ENCODE data around the gene FEM1B. TPM values are rescaled to one million over a fixed set of nuclear protein-coding genes. Genes with fewer than 3 reads are reported as not detected.
A peak's percentile ranks its signal among the peaks of the same experiment; 100 is the strongest.

The FEM1B gene
- total and polyA plus RNA-seq, 7 donors, result 23.5 to 188 (median 69.3) TPM

- intact Hi-C loops (cut with DNase I), result no loop called here
- Histone ChIP-seq H3K27me3 (ENCODE audit: insufficient read depth in 3 of 3, low read length in 2 of 3) (no peaks in the 10 kb centered on the region), H3K4me3 (no peak overlapping the region), H3K36me3 (ENCODE audit: insufficient read depth in 1 of 2, low read depth in 1 of 2) (no peaks in the 10 kb centered on the region), H3K27ac (no peak overlapping the region), H3K4me1 (peaks cover 20% of the 10 kb centered on the region), H3K9me3 (no peaks in the 10 kb centered on the region)
- no peak for DNase-seq
- no peak for ATAC-seq
- no peak for TF ChIP-seq CTCF (IDR thresholded peaks at IDR 0.05)
- WGBS, 3 donors, result 20 to 33% (median 28%) methylated on average over 3 of the region's 3 CpGs
Measured at GRCh38 chr15:68268405-68268804, 9.1 kb upstream of the FEM1B start.

GRCh38 chr15:68271854-68272471 is 5.6 kb upstream of the FEM1B start:
- no peak for TF ChIP-seq CTCF (IDR thresholded peaks at IDR 0.05)
- Histone ChIP-seq H3K36me3 (ENCODE audit: insufficient read depth in 1 of 2, low read depth in 1 of 2) (no peaks in the 10 kb centered on the region), H3K4me3 (peak overlapping the region; percentile 35), H3K27ac (peak overlapping the region; percentile 97), H3K4me1 (peaks cover 48% of the 10 kb centered on the region), H3K9me3 (no peaks in the 10 kb centered on the region), H3K27me3 (ENCODE audit: insufficient read depth in 3 of 3, low read length in 2 of 3) (no peaks in the 10 kb centered on the region)
- ATAC-seq (peak; percentile 74 to 79 (median 76)), DNase-seq (peak in 1 of 2 donors; percentile 39)
- intact Hi-C loops (cut with DNase I), result loop anchor here in 1 of 2 donors (10.0 kb wide), 1 partner anchor 1197 kb away; no protein-coding TSS in a partner anchor
- WGBS, 3 donors, result 29 to 50% (median 35%) methylated on average over 11 of the region's 11 CpGs

- Histone ChIP-seq H3K27me3 (ENCODE audit: insufficient read depth in 3 of 3, low read length in 2 of 3) (no peaks in the 10 kb centered on the region), H3K4me1 (peaks cover 48% of the 10 kb centered on the region), H3K36me3 (ENCODE audit: insufficient read depth in 1 of 2, low read depth in 1 of 2) (no peaks in the 10 kb centered on the region), H3K9me3 (no peaks in the 10 kb centered on the region), H3K4me3 (peak overlapping the region; percentile 12), H3K27ac (peak overlapping the region; percentile 97)
- intact Hi-C loops (cut with DNase I), result loop anchor here in 1 of 2 donors (10.0 kb wide), 1 partner anchor 1198 kb away; no protein-coding TSS in a partner anchor
- no peak for TF ChIP-seq CTCF (IDR thresholded peaks at IDR 0.05)
- WGBS, 3 donors, result 27 to 76% (median 39%) methylated on average over 1 of the region's 1 CpG
- ATAC-seq (peak; percentile 63 to 78 (median 72)), DNase-seq (no peak)
Measured at GRCh38 chr15:68272721-68273271, 4.7 kb upstream of the FEM1B start.

- H3K4me1 ChIP-seq, result peaks cover 48% of the 10 kb centered on the region
- no peaks in the 10 kb centered on the region for H3K27me3 ChIP-seq (ENCODE audit: insufficient read depth in 3 of 3, low read length in 2 of 3)
- H3K27ac ChIP-seq, result peak overlapping the region; percentile 97
- no peaks in the 10 kb centered on the region for H3K9me3 ChIP-seq
- no peak for TF ChIP-seq CTCF (IDR thresholded peaks at IDR 0.05)
- WGBS, 3 donors, result 67 to 82% (median 76%) methylated on average over 5 of the region's 5 CpGs
- H3K4me3 ChIP-seq, result peak overlapping the region; percentile 39
- peaks cover 0 to under 1% of the 10 kb centered on the region in 2 donors for H3K36me3 ChIP-seq (ENCODE audit: insufficient read depth in 1 of 2, low read depth in 1 of 2)
- ATAC-seq (no peak), DNase-seq (no peak)
- intact Hi-C loops (cut with DNase I), result loop anchor here in 1 of 2 donors (10.0 kb wide), 1 partner anchor 1200 kb away; no protein-coding TSS in a partner anchor
Measured at GRCh38 chr15:68274201-68274848, 3.2 kb upstream of the FEM1B start.
